ENCODE results near the gene SNAP23.
A peak's percentile ranks its signal among the peaks of the same experiment; 100 is the strongest.

DNA sequence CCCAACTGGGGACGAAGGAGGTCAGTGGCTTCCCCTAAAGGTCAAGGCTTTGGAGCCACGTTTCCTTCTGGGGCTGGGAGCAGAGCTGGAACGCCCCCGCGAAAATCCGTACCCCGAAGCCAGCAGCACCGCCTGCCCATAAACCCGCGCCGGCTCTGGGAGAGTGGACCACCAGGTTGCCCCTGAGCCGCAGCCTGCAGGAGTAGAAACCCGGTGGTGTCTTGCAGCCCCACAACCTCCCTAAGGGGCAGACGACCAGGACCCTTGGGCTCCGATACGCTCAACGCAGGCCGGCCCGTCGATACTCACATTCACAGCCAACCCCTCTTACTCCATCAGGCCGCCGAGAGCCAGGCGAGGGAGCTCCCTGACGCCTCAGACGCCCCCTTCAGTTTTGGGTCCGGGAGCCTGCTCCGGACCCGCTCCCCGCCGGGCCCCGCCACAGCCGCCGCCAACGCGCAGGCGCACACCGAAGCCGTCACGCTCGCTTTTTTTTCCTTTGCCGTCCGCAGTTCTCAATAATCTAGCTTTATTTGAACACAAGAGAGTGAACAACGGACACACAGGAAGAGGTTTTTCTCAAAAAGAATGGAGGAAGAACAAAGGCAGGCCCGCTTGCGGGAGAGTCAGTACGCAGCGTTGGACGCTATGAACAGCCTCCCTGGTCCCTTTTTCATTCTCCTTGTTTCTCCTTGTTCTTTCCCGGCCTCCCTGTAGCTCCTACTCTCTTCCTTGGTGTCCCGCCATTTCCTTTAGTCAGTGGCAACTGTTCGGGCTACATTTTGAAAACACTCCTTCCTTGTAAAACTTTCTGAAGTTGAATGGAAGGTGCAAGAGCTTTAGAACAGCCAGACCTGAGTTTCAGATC lies 4.5 kb upstream of the SNAP23 start, which contains the start of gene ZNF106:
- TF ChIP-seq, protein P1, sequence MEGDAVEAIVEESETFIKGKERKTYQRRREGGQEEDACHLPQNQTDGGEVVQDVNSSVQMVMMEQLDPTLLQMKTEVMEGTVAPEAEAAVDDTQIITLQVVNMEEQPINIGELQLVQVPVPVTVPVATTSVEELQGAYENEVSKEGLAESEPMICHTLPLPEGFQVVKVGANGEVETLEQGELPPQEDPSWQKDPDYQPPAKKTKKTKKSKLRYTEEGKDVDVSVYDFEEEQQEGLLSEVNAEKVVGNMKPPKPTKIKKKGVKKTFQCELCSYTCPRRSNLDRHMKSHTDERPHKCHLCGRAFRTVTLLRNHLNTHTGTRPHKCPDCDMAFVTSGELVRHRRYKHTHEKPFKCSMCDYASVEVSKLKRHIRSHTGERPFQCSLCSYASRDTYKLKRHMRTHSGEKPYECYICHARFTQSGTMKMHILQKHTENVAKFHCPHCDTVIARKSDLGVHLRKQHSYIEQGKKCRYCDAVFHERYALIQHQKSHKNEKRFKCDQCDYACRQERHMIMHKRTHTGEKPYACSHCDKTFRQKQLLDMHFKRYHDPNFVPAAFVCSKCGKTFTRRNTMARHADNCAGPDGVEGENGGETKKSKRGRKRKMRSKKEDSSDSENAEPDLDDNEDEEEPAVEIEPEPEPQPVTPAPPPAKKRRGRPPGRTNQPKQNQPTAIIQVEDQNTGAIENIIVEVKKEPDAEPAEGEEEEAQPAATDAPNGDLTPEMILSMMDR (IDR thresholded peaks at IDR 0.05; ENCODE audit: poor library complexity, severe bottlenecking), result peak; percentile 35
- no peak for TF ChIP-seq EZH2 (IDR thresholded peaks at IDR 0.05; ENCODE audit: borderline replicate concordance, insufficient read depth, low read length, poor library complexity, severe bottlenecking)
